ENCODE results near the gene KCNC4.

The KCNC4 gene

GRCh38 chr1:110211496-110212168, 1.5 kb downstream of the KCNC4 start:
- no peak for DNase-seq (ENCODE audit: low spot score)

GRCh38 chr1:110212169-110213142, 2.3 kb downstream of the KCNC4 start:
- peak; percentile 74 for DNase-seq (ENCODE audit: low spot score)

GRCh38 chr1:110213143-110213540, 3.0 kb downstream of the KCNC4 start:
- DNase-seq (ENCODE audit: low spot score): peak; percentile 38

- DNase-seq (ENCODE audit: low spot score): peak; percentile 52
These were observed 4.6 kb downstream of the KCNC4 start for GRCh38 chr1:110214454-110215404.

GRCh38 chr1:110215621-110216515, 5.8 kb downstream of the KCNC4 start:
- DNase-seq (ENCODE audit: low spot score): no peak

- DNase-seq (ENCODE audit: low spot score): no peak
These were observed 6.8 kb downstream of the KCNC4 start for GRCh38 chr1:110216844-110217444.

GRCh38 chr1:110218137-110218536, 8.0 kb downstream of the KCNC4 start:
- no peak for DNase-seq (ENCODE audit: low spot score)

- DNase-seq (ENCODE audit: low spot score): no peak
These were observed 8.6 kb downstream of the KCNC4 start for GRCh38 chr1:110218739-110219138.

- DNase-seq (ENCODE audit: low spot score): no peak
These were observed 10.2 kb downstream of the KCNC4 start for GRCh38 chr1:110220324-110220723.

GRCh38 chr1:110221119-110221518, 11.0 kb downstream of the KCNC4 start:
- DNase-seq (ENCODE audit: low spot score): no peak

GRCh38 chr1:110223127-110223526, 13.0 kb downstream of the KCNC4 start:
- no peak for DNase-seq (ENCODE audit: low spot score)

GRCh38 chr1:110223581-110223980, 13.5 kb downstream of the KCNC4 start:
- DNase-seq (ENCODE audit: low spot score): no peak

- DNase-seq (ENCODE audit: low spot score): no peak
These were observed 14.3 kb downstream of the KCNC4 start for GRCh38 chr1:110224240-110224995.

GRCh38 chr1:110225212-110225611, 15.1 kb downstream of the KCNC4 start:
- no peak for DNase-seq (ENCODE audit: low spot score)

- no peak for DNase-seq (ENCODE audit: low spot score)
These were observed 15.8 kb downstream of the KCNC4 start for GRCh38 chr1:110225756-110226404.

GRCh38 chr1:110227774-110228173, 17.7 kb downstream of the KCNC4 start:
- DNase-seq (ENCODE audit: low spot score): peak; percentile 83

- DNase-seq (ENCODE audit: low spot score): no peak
These were observed 18.3 kb downstream of the KCNC4 start for GRCh38 chr1:110228381-110228780.

- DNase-seq (ENCODE audit: low spot score): no peak
These were observed 18.8 kb downstream of the KCNC4 start for GRCh38 chr1:110228869-110229268.

GRCh38 chr1:110229348-110230001, 19.4 kb downstream of the KCNC4 start:
- peak; percentile 83 for DNase-seq (ENCODE audit: low spot score)

All from cerebellar cortex (tissue), 1 donor.